ENCODE results near the gene IGFBP6. TPM values are rescaled to one million over a fixed set of nuclear protein-coding genes. Genes with fewer than 3 reads are reported as not detected.

Gene IGFBP6
- total and polyA plus RNA-seq, 12 donors, result 27.0 to 182 (median 41.0) TPM

GRCh38 chr12:53054112-53054878, 43.2 kb upstream of the IGFBP6 start:
- DNase-seq, result peak; percentile 91 to 92
- TF ChIP-seq CTCF (IDR thresholded peaks at IDR 0.05), result peak in 1 of 9 donors; percentile 15
- Histone ChIP-seq H3K27ac (peak overlapping the region; percentile 95 to 100 (median 100)), H3K36me3 (peaks cover 3 to 69% (median 36%) of the 10 kb centered on the region in 9 donors), H3K4me1 (peaks cover 35 to 99% (median 65%) of the 10 kb centered on the region in 9 donors), H3K4me3 (peak overlapping the region; percentile 33 to 92 (median 72)), H3K9me3 (no peaks in the 10 kb centered on the region), H3K27me3 (no peaks in the 10 kb centered on the region)
- intact Hi-C loops (cut with DNase I), result no loop called here
- WGBS, 2 donors, result 13 to 23% methylated on average over 48 of the region's 48 CpGs
- ATAC-seq, result peak; percentile 61 to 76 (median 66)

- WGBS, 2 donors, result 83 to 93% methylated on average over 15 of the region's 15 CpGs
- no peak overlapping the region for H3K4me3 ChIP-seq
- H3K27ac ChIP-seq, result peak overlapping the region in 5 of 10 donors; percentile 98 to 100 (median 100)
- no peak for DNase-seq
- peaks cover 38 to 99% (median 70%) of the 10 kb centered on the region in 9 donors for H3K4me1 ChIP-seq
- intact Hi-C loops (cut with DNase I), result no loop called here
- no peak for TF ChIP-seq CTCF (IDR thresholded peaks at IDR 0.05)
- peaks cover 3 to 83% (median 49%) of the 10 kb centered on the region in 9 donors for H3K36me3 ChIP-seq
- H3K27me3 ChIP-seq, result no peaks in the 10 kb centered on the region
- no peak for ATAC-seq
- no peaks in the 10 kb centered on the region for H3K9me3 ChIP-seq
Measured at GRCh38 chr12:53055471-53056266, 41.8 kb upstream of the IGFBP6 start.

GRCh38 chr12:53056296-53056695, 41.2 kb upstream of the IGFBP6 start:
- no peak for DNase-seq
- Histone ChIP-seq H3K27ac (peak overlapping the region in 3 of 10 donors; percentile 30 to 100 (median 98)), H3K9me3 (no peaks in the 10 kb centered on the region), H3K4me3 (no peak overlapping the region), H3K4me1 (peaks cover 44 to 99% (median 71%) of the 10 kb centered on the region in 9 donors), H3K27me3 (no peaks in the 10 kb centered on the region), H3K36me3 (peaks cover 3 to 89% (median 51%) of the 10 kb centered on the region in 9 donors)
- no peak for TF ChIP-seq CTCF (IDR thresholded peaks at IDR 0.05)
- intact Hi-C loops (cut with DNase I), result no loop called here
- ATAC-seq, result no peak
- 78 to 80% methylated on average over 5 of the region's 5 CpGs for WGBS, 2 donors

- no peak for TF ChIP-seq CTCF (IDR thresholded peaks at IDR 0.05)
- Histone ChIP-seq H3K27me3 (no peaks in the 10 kb centered on the region), H3K9me3 (no peaks in the 10 kb centered on the region), H3K4me3 (no peak overlapping the region), H3K27ac (peak overlapping the region in 6 of 10 donors; percentile 5 to 100 (median 26)), H3K36me3 (peaks cover 3 to 90% (median 56%) of the 10 kb centered on the region in 9 donors), H3K4me1 (peaks cover 44 to 99% (median 71%) of the 10 kb centered on the region in 9 donors)
- ATAC-seq (no peak), DNase-seq (no peak)
- WGBS, 2 donors, result 92 to 95% methylated on average over 7 of the region's 7 CpGs
- intact Hi-C loops (cut with DNase I), result no loop called here
Measured at GRCh38 chr12:53056901-53057300, 40.6 kb upstream of the IGFBP6 start.

Data from heart right ventricle (tissue), 16 donors.